ENCODE results near the gene DUSP10. TPM values are rescaled to one million over a fixed set of nuclear protein-coding genes. Genes with fewer than 3 reads are reported as not detected.

Gene DUSP10
- total and polyA plus RNA-seq, 8 donors: 1.0 to 50.0 (median 3.0) TPM

DNA sequence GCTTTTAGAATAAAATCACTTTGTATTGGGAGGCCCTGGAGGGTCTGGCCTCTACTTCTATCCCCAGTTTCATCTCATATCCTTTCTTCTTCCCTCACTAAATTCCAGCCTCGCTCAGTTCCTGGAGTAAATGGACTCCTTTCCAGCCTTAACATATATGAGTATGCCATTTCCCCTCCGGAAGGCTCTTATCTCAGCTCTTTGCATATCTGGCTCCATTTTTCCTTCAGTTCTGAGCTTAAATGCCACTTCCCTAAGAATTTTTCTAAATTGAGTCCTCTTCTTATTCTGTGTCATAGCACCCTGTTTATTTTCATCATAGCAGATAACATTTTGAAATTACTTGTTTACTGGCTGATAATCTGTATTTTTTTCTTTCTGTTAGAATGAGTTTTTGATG is 20.2 kb upstream of the DUSP10 start:
- H3K4me3 ChIP-seq: no peak overlapping the region
- intact Hi-C loops (cut with DNase I; ENCODE audit: low total_unique reads): no loop called here
- H3K27me3 ChIP-seq: no peaks in the 10 kb centered on the region
- peaks cover 0 to 7% (median 0%) of the 10 kb centered on the region in 4 donors for H3K4me1 ChIP-seq
- H3K27ac ChIP-seq: no peak overlapping the region
- no peaks in the 10 kb centered on the region for H3K36me3 ChIP-seq
- TF ChIP-seq POLR2AphosphoS5 (IDR thresholded peaks at IDR 0.05) (no peak), POLR2A (IDR thresholded peaks at IDR 0.05) (no peak), EP300 (IDR thresholded peaks at IDR 0.05) (no peak)
- TF ChIP-seq, protein P1, sequence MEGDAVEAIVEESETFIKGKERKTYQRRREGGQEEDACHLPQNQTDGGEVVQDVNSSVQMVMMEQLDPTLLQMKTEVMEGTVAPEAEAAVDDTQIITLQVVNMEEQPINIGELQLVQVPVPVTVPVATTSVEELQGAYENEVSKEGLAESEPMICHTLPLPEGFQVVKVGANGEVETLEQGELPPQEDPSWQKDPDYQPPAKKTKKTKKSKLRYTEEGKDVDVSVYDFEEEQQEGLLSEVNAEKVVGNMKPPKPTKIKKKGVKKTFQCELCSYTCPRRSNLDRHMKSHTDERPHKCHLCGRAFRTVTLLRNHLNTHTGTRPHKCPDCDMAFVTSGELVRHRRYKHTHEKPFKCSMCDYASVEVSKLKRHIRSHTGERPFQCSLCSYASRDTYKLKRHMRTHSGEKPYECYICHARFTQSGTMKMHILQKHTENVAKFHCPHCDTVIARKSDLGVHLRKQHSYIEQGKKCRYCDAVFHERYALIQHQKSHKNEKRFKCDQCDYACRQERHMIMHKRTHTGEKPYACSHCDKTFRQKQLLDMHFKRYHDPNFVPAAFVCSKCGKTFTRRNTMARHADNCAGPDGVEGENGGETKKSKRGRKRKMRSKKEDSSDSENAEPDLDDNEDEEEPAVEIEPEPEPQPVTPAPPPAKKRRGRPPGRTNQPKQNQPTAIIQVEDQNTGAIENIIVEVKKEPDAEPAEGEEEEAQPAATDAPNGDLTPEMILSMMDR (IDR thresholded peaks at IDR 0.05): no peak
- 43 to 60% (median 56%) methylated on average over 2 of the region's 2 CpGs for WGBS, 5 donors
- DNase-seq: no peak
- no peaks in the 10 kb centered on the region for H3K9me3 ChIP-seq

DNA sequence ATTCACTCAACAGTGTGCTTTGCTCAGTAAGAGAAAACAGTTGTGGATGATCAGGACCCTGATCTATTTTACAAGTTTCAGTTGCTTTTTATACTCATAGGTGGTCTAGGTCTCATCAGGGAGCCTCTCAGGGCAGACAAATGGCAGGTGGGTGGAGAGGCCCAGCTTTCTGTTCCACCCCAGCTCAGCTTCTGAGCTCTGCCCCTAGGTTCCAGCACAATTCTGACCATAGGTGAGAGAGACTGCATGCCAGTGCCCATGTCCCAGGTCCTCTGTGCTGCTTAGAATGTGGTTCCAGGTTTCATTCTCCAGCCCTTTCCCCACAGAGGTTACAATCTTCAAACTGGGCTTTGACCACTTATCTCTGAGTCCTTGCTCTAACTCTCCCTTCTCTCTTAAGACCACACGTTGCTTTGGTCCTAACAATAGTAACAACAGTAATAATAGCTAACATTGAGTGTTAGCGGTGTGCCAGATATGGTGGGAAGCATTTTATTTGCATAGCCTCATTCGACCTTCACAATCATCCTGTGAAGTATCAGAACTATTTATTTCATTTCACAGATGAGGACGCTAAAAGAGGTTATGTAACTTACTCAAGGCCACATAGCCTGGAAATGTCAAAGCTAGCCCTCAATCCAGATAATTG is 19.6 kb upstream of the DUSP10 start:
- H3K27ac ChIP-seq: no peak overlapping the region
- no peak overlapping the region for H3K4me3 ChIP-seq
- no peaks in the 10 kb centered on the region for H3K36me3 ChIP-seq
- H3K27me3 ChIP-seq: no peaks in the 10 kb centered on the region
- H3K4me1 ChIP-seq: peaks cover 0 to 7% (median 0%) of the 10 kb centered on the region in 4 donors
- no peaks in the 10 kb centered on the region for H3K9me3 ChIP-seq
- DNase-seq: no peak
- WGBS, 5 donors: 53 to 76% (median 63%) methylated on average over 4 of the region's 4 CpGs
- intact Hi-C loops (cut with DNase I; ENCODE audit: low total_unique reads): no loop called here
- TF ChIP-seq EP300 (IDR thresholded peaks at IDR 0.05) (no peak), POLR2AphosphoS5 (IDR thresholded peaks at IDR 0.05) (no peak), POLR2A (IDR thresholded peaks at IDR 0.05) (no peak)
- TF ChIP-seq, protein P1 (IDR thresholded peaks at IDR 0.05): no peak

DNA sequence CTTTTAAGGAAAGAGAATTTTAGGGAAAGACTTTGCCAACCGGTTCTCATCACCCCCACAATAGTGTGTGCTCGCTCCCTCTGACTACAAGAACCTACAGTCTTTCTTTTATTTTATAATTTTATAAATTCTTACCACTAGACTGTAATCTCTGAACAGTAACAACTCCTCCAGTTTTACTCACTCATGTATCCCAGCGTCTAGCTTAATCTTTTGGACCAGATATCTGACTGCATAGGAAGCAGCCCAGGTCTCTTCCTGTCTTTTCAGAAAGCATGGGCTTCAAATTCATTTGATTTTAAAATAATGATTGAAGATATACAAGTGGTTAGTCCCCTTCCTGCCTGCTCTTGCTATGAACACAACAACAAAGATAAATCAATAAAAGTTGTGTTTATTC is 19.0 kb upstream of the DUSP10 start:
- intact Hi-C loops (cut with DNase I; ENCODE audit: low total_unique reads): no loop called here
- Histone ChIP-seq H3K36me3 (no peaks in the 10 kb centered on the region), H3K4me1 (peaks cover 0 to 7% (median 0%) of the 10 kb centered on the region in 4 donors)

DNA sequence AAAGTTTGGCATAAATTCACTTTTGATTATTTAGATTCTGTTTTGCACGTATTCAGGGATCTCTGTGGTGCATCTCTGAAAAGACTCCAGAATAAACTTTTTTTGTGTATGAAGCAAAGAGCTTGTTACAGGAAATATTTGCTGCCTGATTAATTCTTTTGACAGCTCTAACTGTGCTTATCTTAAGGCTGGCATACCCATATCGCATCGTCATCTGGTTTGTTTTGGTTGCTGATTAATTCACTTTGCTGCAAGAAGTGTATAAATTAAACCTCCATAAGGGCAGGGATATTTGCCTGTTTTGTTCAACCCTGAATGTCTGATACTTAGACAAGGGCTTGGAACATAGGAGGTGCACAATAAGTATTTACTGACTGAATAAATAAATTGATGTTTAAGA is 17.5 kb upstream of the DUSP10 start:
- H3K36me3 ChIP-seq: no peaks in the 10 kb centered on the region
- peaks cover 0 to 7% (median 0%) of the 10 kb centered on the region in 4 donors for H3K4me1 ChIP-seq
- DNase-seq: no peak
- H3K27ac ChIP-seq: no peak overlapping the region
- no peaks in the 10 kb centered on the region for H3K27me3 ChIP-seq
- H3K9me3 ChIP-seq: no peaks in the 10 kb centered on the region
- TF ChIP-seq, protein P1 (IDR thresholded peaks at IDR 0.05): no peak
- no peak for TF ChIP-seq EP300 (IDR thresholded peaks at IDR 0.05)
- no peak for TF ChIP-seq POLR2AphosphoS5 (IDR thresholded peaks at IDR 0.05)
- TF ChIP-seq POLR2A (IDR thresholded peaks at IDR 0.05): no peak
- no peak overlapping the region for H3K4me3 ChIP-seq
- WGBS, 5 donors: 26 to 51% (median 42%) methylated on average over 3 of the region's 3 CpGs
- intact Hi-C loops (cut with DNase I; ENCODE audit: low total_unique reads): no loop called here

More for the DNA sequence above, 19.0 kb upstream of the DUSP10 start:
- no peaks in the 10 kb centered on the region for H3K27me3 ChIP-seq
- no peak overlapping the region for H3K27ac ChIP-seq
- 71 to 80% (median 77%) methylated on average over 3 of the region's 3 CpGs for WGBS, 5 donors
- no peak for TF ChIP-seq POLR2A (IDR thresholded peaks at IDR 0.05)
- TF ChIP-seq, protein P1 (IDR thresholded peaks at IDR 0.05): no peak
- no peak for TF ChIP-seq EP300 (IDR thresholded peaks at IDR 0.05)
- TF ChIP-seq POLR2AphosphoS5 (IDR thresholded peaks at IDR 0.05): no peak
- H3K9me3 ChIP-seq: no peaks in the 10 kb centered on the region
- no peak overlapping the region for H3K4me3 ChIP-seq
- DNase-seq: no peak

All from stomach (tissue), 9 donors.